OCI-LY3 (cell line): ENCODE measurements around the gene DOCK11.
"Not testable (repeated sequence)": the region's sequence is repeated elsewhere in the genome, so short reads cannot be mapped to it uniquely, and the experiment has no call there.

Experiments
- CTCF ChIP-seq: fragments of 200-600, 300-600 bp; sonication (generic); IDR thresholded peaks from 2 replicates; pipeline ENCODE4 v1.5.1; 2014; ENCODE audit warnings: antibody characterized with exemption, low read length, low read depth
- EZH2phosphoT487 ChIP-seq: fragments of 200-600 bp; shearing (Covaris generic); IDR thresholded peaks from 2 replicates; pipeline ENCODE4 v1.6.1; 2018; ENCODE audit warnings: antibody characterized with exemption, mixed run types, low read depth

- TF ChIP-seq EZH2phosphoT487, CTCF: not testable (repeated sequence)
Measured at GRCh38 chrX:118470721-118471347, 24.8 kb upstream of the DOCK11 start.
